Ovary (tissue), 9 donors: Measurements from ENCODE around the gene PARD3. TPM values are rescaled to one million over a fixed set of nuclear protein-coding genes. Genes with fewer than 3 reads are reported as not detected.

Experiments
- DNase-seq, 5 donors: peaks; one replicate each; pipeline ENCODE4 v3.0.0-alpha.2; 2019 to 2020
- H3K27ac ChIP-seq, 2 donors: fragments of 200-600 bp; one replicate each; pipeline versions ENCODE4 v1.5.1 to v1.8.0; 2019 to 2022
- H3K27me3 ChIP-seq: fragments of 200-600 bp; one replicate; pipeline ENCODE4 v1.8.0; 2022
- H3K36me3 ChIP-seq: fragments of 200-600 bp; sonication (generic); one replicate; pipeline ENCODE4 v1.5.1; 2019
- H3K4me1 ChIP-seq: one replicate; pipeline ENCODE4 v1.8.1; 2013; ENCODE audit warnings: mild to moderate bottlenecking, moderate library complexity; ENCODE audit not compliant: insufficient read depth
- H3K4me3 ChIP-seq: fragments of 200-600 bp; sonication (generic); one replicate; pipeline ENCODE4 v1.5.1; 2017
- H3K9me3 ChIP-seq, 2 donors: fragments of 200-600 bp in 1 of 2; sonication (generic) in 1 of 2; one replicate each; pipeline versions ENCODE4 v1.5.1 to v1.8.1; 2013 to 2019; ENCODE audit warnings: mild to moderate bottlenecking in 1 of 2, moderate library complexity in 1 of 2
- CTCF ChIP-seq, 3 donors: fragments of 450-650 bp in 2 of 3; fragments of 200-600 bp in 1 of 3; IDR thresholded peaks; one replicate each; pipeline versions ENCODE4 v1.5.1 to v1.8.0; 2016 to 2022; ENCODE audit warnings: antibody characterized with exemption in 3 of 3, mild to moderate bottlenecking in 1 of 3
- EP300 ChIP-seq: sonication (generic); formaldehyde crosslinking; IDR thresholded peaks from one replicate; pipeline ENCODE4 v1.6.1; 2017; ENCODE audit warnings: antibody characterized with exemption
- POLR2A ChIP-seq: fragments of 450-650 bp; IDR thresholded peaks from one replicate; pipeline ENCODE4 v1.6.1; 2017; ENCODE audit warnings: antibody characterized with exemption, mild to moderate bottlenecking, moderate library complexity
- WGBS, 3 donors: extraction: QIAGEN DNeasy Blood & Tissue Kit in 1 of 3; methylation state at CpG; one replicate each; pipeline versions ENCODE4 v1.1.5 to v1.1.7; 2013 to 2017; 5-methylcytosine and 5-hydroxymethylcytosine counted together
- intact Hi-C, 4 donors: fragments of 100-400 bp; cut with DNase I; formaldehyde crosslinking; loops; one replicate each; pipeline versions ENCODE4 v1.11.0 to v1.15.1; 2022 to 2023
- polyA plus RNA-seq, 2 donors: library from polyadenylated mRNA; stranded (reverse); fragments of 200-250 nt in 1 of 2; fragments of 350-450 nt in 1 of 2; fragmentation: Illumina TruSeq in 1 of 2; extraction: RNeasy Lipid Tissue Mini Kit (QIAGEN cat#74804) in 1 of 2; gene quantifications; one replicate each; pipeline ENCODE4 v1.2.3, GENCODE V29; 2013 to 2014
- total RNA-seq, 7 donors: library from RNA; depleted of rRNA in 2 of 7; stranded (reverse); fragments of >200 nt in 2 of 7; fragmentation: NEBNext Ultra II Directional in 3 of 7; extraction: Animal tissue kit (Norgen Biotek cat#: 25700) in 3 of 7; gene quantifications; one replicate each; pipeline versions ENCODE4 v1.1.0 to v1.2.4, GENCODE V29; 2016 to 2023
- donor health status: DM: no; HTN: no; CAD: no; lungs with moderate emphysema.
- donor health status: DM: no; HTN: no; CAD: no.
- donor health status: Bipolar disorder and iron deficiency.
- donor health status: DM: yes; HTN: yes; CAD: no.
- donor health status: DM: no; HTN: no; CAD: no.
- donor health status: DM: yes; HTN: yes; CAD: no.

PARD3 gene
- total and polyA plus RNA-seq, 9 donors, result 31.8 to 92.3 (median 67.1) TPM

GRCh38 chr10:34107626-34108516 lies 707.2 kb downstream of the PARD3 start:
- Histone ChIP-seq H3K4me3 (no peak overlapping the region), H3K4me1 (peaks cover 7% of the 10 kb centered on the region), H3K27ac (no peak overlapping the region), H3K9me3 (no peaks in the 10 kb centered on the region), H3K27me3 (no peaks in the 10 kb centered on the region), H3K36me3 (no peaks in the 10 kb centered on the region)
- WGBS, 3 donors, result 92 to 94% (median 93%) methylated on average over 17 of the region's 17 CpGs
- DNase-seq, result no peak
- TF ChIP-seq POLR2A (no peak), EP300 (no peak), CTCF (IDR thresholded peaks at IDR 0.05) (no peak)
- intact Hi-C loops, result no loop called here

DNA sequence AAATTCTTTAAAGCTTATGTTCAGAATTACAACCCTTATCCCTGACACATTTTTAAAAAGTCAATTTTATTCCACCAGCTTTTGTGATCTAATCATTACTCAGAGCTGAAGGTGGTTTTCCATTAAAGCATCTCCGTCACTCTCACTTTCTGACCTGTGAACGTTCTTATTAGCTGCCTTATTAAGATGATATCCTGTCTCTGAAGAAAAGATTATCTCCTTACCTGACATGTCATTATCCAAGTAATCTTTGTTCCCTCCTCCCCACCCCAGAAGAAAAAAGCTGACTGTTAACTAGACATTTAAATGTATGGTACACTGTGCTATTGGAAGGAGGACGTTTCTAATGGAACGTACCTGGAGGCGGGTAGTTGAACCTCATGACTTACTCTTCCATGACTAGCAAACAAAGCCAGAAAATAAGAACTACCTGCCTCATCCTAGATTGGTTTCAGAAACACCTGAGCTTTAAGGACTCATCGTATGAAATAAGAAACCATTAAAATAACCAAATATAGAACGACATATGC lies 708.7 kb downstream of the PARD3 start:
- no peak for DNase-seq
- 95 to 96% (median 96%) methylated on average over 7 of the region's 7 CpGs for WGBS, 3 donors
- H3K9me3 ChIP-seq, result no peaks in the 10 kb centered on the region
- no peaks in the 10 kb centered on the region for H3K36me3 ChIP-seq
- intact Hi-C loops, result no loop called here
- TF ChIP-seq EP300, result no peak
- no peak for TF ChIP-seq POLR2A
- TF ChIP-seq CTCF (IDR thresholded peaks at IDR 0.05), result no peak
- peaks cover 16% of the 10 kb centered on the region for H3K4me1 ChIP-seq
- no peak overlapping the region for H3K4me3 ChIP-seq
- H3K27ac ChIP-seq, result no peak overlapping the region
- H3K27me3 ChIP-seq, result no peaks in the 10 kb centered on the region

DNA sequence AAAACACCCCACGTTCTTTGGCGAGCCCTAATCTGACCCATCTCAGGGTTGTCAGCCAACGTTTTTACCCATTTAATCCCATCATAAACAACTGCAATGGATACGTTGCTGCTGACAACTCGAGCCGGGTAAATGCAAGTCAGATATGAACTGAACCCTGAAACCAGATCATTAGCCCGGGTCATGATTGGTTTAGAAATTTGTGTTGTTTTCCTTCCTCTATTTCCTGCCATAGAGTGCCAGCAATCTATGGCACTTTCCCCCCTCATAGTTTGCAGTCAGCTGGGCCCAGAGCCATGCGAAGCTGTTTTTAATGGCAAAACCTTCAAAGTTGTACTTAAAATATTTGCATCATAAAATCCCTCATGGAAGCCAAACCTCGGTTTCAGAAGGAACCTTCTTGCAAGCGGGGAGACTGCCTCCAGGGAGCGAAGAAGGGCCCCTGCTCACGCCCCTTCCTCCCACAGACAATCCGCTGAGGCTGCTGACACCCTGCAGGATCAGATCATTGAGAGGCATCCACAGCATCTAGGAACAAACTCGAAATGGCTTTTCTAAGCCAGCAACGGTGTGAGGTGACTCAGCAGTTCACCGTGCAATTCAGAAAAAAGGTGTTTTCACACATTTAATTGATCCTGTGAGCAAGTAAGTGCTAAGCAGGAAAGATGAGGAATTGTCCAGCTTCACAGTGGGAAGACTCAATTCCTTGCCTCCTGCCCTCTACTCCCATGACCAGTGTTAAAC lies 710.1 kb downstream of the PARD3 start:
- H3K4me3 ChIP-seq, result no peak overlapping the region
- H3K27ac ChIP-seq, result peak overlapping the region in 1 of 2 donors; percentile 37
- no peaks in the 10 kb centered on the region for H3K9me3 ChIP-seq
- H3K27me3 ChIP-seq, result no peaks in the 10 kb centered on the region
- 11 to 32% (median 20%) methylated on average over 16 of the region's 16 CpGs for WGBS, 3 donors
- peaks cover 24% of the 10 kb centered on the region for H3K4me1 ChIP-seq
- TF ChIP-seq POLR2A (no peak), CTCF (IDR thresholded peaks at IDR 0.05) (no peak), EP300 (no peak)
- H3K36me3 ChIP-seq, result no peaks in the 10 kb centered on the region
- intact Hi-C loops, result no loop called here
- DNase-seq, result no peak

GRCh38 chr10:34102893-34103506 lies 712.1 kb downstream of the PARD3 start:
- Histone ChIP-seq H3K36me3 (no peaks in the 10 kb centered on the region), H3K9me3 (no peaks in the 10 kb centered on the region), H3K4me3 (no peak overlapping the region), H3K27ac (peak overlapping the region in 1 of 2 donors; percentile 69), H3K27me3 (no peaks in the 10 kb centered on the region), H3K4me1 (peaks cover 24% of the 10 kb centered on the region)
- intact Hi-C loops, result no loop called here
- no peak for DNase-seq
- TF ChIP-seq CTCF (IDR thresholded peaks at IDR 0.05), result no peak
- no peak for TF ChIP-seq EP300
- no peak for TF ChIP-seq POLR2A
- WGBS, 3 donors, result 16 to 24% (median 17%) methylated on average over 9 of the region's 9 CpGs
